ENCODE results near the gene DISC1. TPM values are rescaled to one million over a fixed set of nuclear protein-coding genes. Genes with fewer than 3 reads are reported as not detected.
"Not testable (repeated sequence)": the region's sequence is repeated elsewhere in the genome, so short reads cannot be mapped to it uniquely, and the experiment has no call there.

The DISC1 gene
- total RNA-seq, 1 experiment from 2014 or later = 2.8 TPM

GRCh38 chr1:231601824-231602672, 24.5 kb upstream of the DISC1 start:
- DNase-seq = peak; percentile 71
- Histone ChIP-seq H3K4me3 (no peak overlapping the region), H3K27me3 (no peaks in the 10 kb centered on the region), H3K9me3 (no peaks in the 10 kb centered on the region), H3K36me3 (no peaks in the 10 kb centered on the region)

GRCh38 chr1:231602673-231602984, 24.0 kb upstream of the DISC1 start:
- Histone ChIP-seq H3K9me3 (no peaks in the 10 kb centered on the region), H3K36me3 (no peaks in the 10 kb centered on the region), H3K27me3 (no peaks in the 10 kb centered on the region), H3K4me3 (no peak overlapping the region)
- no peak for DNase-seq

- DNase-seq = peak; percentile 23
- Histone ChIP-seq H3K36me3 (no peaks in the 10 kb centered on the region), H3K27me3 (no peaks in the 10 kb centered on the region), H3K4me3 (peak overlapping the region; percentile 45), H3K9me3 (no peaks in the 10 kb centered on the region)
Measured at GRCh38 chr1:231603598-231604275, 22.9 kb upstream of the DISC1 start.

- Histone ChIP-seq H3K9me3 (no peaks in the 10 kb centered on the region), H3K4me3 (no peak overlapping the region), H3K27me3 (no peaks in the 10 kb centered on the region), H3K36me3 (no peaks in the 10 kb centered on the region)
- DNase-seq = no peak
Measured at GRCh38 chr1:231604276-231604621, 22.3 kb upstream of the DISC1 start.

GRCh38 chr1:231605149-231606100, 21.2 kb upstream of the DISC1 start:
- H3K36me3 ChIP-seq = no peaks in the 10 kb centered on the region
- no peak for DNase-seq
- H3K9me3 ChIP-seq = no peaks in the 10 kb centered on the region
- no peak overlapping the region for H3K4me3 ChIP-seq
- H3K27me3 ChIP-seq = no peaks in the 10 kb centered on the region

- peak; percentile 15 for DNase-seq
- no peaks in the 10 kb centered on the region for H3K36me3 ChIP-seq
- no peaks in the 10 kb centered on the region for H3K27me3 ChIP-seq
- no peak overlapping the region for H3K4me3 ChIP-seq
- no peaks in the 10 kb centered on the region for H3K9me3 ChIP-seq
Measured at GRCh38 chr1:231606712-231607111, 19.9 kb upstream of the DISC1 start.

- no peak for DNase-seq
- Histone ChIP-seq H3K4me3 (no peak overlapping the region), H3K36me3 (no peaks in the 10 kb centered on the region), H3K27me3 (peaks cover 4% of the 10 kb centered on the region; the same call in 1 of the 2 replicates), H3K9me3 (no peaks in the 10 kb centered on the region)
Measured at GRCh38 chr1:231610388-231610787, 16.2 kb upstream of the DISC1 start.

GRCh38 chr1:231611111-231611510, 15.5 kb upstream of the DISC1 start:
- Histone ChIP-seq H3K27me3 (peaks cover 4% of the 10 kb centered on the region; the same call in 1 of the 2 replicates), H3K36me3 (no peaks in the 10 kb centered on the region), H3K9me3 (no peaks in the 10 kb centered on the region), H3K4me3 (no peak overlapping the region)
- DNase-seq = no peak

GRCh38 chr1:231611851-231612250, 14.7 kb upstream of the DISC1 start:
- no peak for DNase-seq
- Histone ChIP-seq H3K27me3 (peaks cover 4% of the 10 kb centered on the region; the same call in 1 of the 2 replicates), H3K4me3 (no peak overlapping the region), H3K9me3 (no peaks in the 10 kb centered on the region), H3K36me3 (no peaks in the 10 kb centered on the region)

- H3K4me3 ChIP-seq = no peak overlapping the region
- no peak for DNase-seq
- H3K9me3 ChIP-seq = no peaks in the 10 kb centered on the region
- no peaks in the 10 kb centered on the region for H3K36me3 ChIP-seq
- peaks cover 4% of the 10 kb centered on the region; the same call in 1 of the 2 replicates for H3K27me3 ChIP-seq
Measured at GRCh38 chr1:231612393-231613089, 14.0 kb upstream of the DISC1 start.

- H3K27me3 ChIP-seq = peaks cover 4% of the 10 kb centered on the region; the same call in 1 of the 2 replicates
- no peaks in the 10 kb centered on the region for H3K36me3 ChIP-seq
- no peaks in the 10 kb centered on the region for H3K9me3 ChIP-seq
- H3K4me3 ChIP-seq = no peak overlapping the region
- no peak for DNase-seq
Measured at GRCh38 chr1:231613419-231614349, 12.9 kb upstream of the DISC1 start.

GRCh38 chr1:231616667-231617066, 9.9 kb upstream of the DISC1 start:
- Histone ChIP-seq H3K9me3 (no peaks in the 10 kb centered on the region), H3K36me3 (no peaks in the 10 kb centered on the region), H3K4me3 (no peak overlapping the region), H3K27me3 (peaks cover 4% of the 10 kb centered on the region; the same call in 1 of the 2 replicates)
- no peak for DNase-seq

- Histone ChIP-seq H3K27me3 (peaks cover 2% of the 10 kb centered on the region; the same call in 1 of the 2 replicates), H3K9me3 (no peaks in the 10 kb centered on the region), H3K36me3 (no peaks in the 10 kb centered on the region), H3K4me3 (no peak overlapping the region)
- no peak for DNase-seq
Measured at GRCh38 chr1:231618609-231619256, 7.9 kb upstream of the DISC1 start.

GRCh38 chr1:231619257-231619634, 7.3 kb upstream of the DISC1 start:
- Histone ChIP-seq H3K36me3 (no peaks in the 10 kb centered on the region), H3K4me3 (no peak overlapping the region), H3K27me3 (no peaks in the 10 kb centered on the region), H3K9me3 (no peaks in the 10 kb centered on the region)
- DNase-seq = no peak

GRCh38 chr1:231625042-231625441, 1.5 kb upstream of the DISC1 start:
- not testable (repeated sequence) for H3K4me3 ChIP-seq, DNase-seq, H3K27me3 ChIP-seq, H3K9me3 ChIP-seq, H3K36me3 ChIP-seq

Data from MG63 (cell line).